GM10266 (cell line): ENCODE measurements around the gene SLC18B1.

Source experiments
- DNase-seq: peaks from one replicate; pipeline ENCODE4 v3.0.0; 2012; ENCODE audit errors: extremely low spot score
- CTCF ChIP-seq: IDR thresholded peaks from 2 replicates; pipeline ENCODE4 v1.5.1; 2012; ENCODE audit warnings: mild to moderate bottlenecking, low read depth; ENCODE audit not compliant: control insufficient read depth, insufficient read depth; ENCODE audit errors: missing control alignments

SLC18B1 gene

GRCh38 chr6:132819405-132820161 is 21.1 kb upstream of the SLC18B1 start:
- no peak for DNase-seq
- TF ChIP-seq CTCF: no peak

- TF ChIP-seq CTCF: no peak
- no peak for DNase-seq
Observed at GRCh38 chr6:132818404-132819359, 20.2 kb upstream of the SLC18B1 start.

GRCh38 chr6:132817554-132818403 is 19.3 kb upstream of the SLC18B1 start:
- TF ChIP-seq CTCF: no peak
- no peak for DNase-seq

- DNase-seq: no peak
Observed at GRCh38 chr6:132816660-132817059, 18.2 kb upstream of the SLC18B1 start.

GRCh38 chr6:132814716-132815570 is 16.5 kb upstream of the SLC18B1 start:
- no peak for TF ChIP-seq CTCF
- no peak for DNase-seq

More at GRCh38 chr6:132816660-132817059, 18.2 kb upstream of the SLC18B1 start:
- TF ChIP-seq CTCF: no peak

- no peak for DNase-seq
- no peak for TF ChIP-seq CTCF
Observed at GRCh38 chr6:132813173-132813856, 14.9 kb upstream of the SLC18B1 start.
